ENCODE results near the gene RBFOX2.
A peak's percentile ranks its signal among the peaks of the same experiment; 100 is the strongest.
"Not testable (repeated sequence)": the region's sequence is repeated elsewhere in the genome, so short reads cannot be mapped to it uniquely, and the experiment has no call there.

The RBFOX2 gene, protein sequence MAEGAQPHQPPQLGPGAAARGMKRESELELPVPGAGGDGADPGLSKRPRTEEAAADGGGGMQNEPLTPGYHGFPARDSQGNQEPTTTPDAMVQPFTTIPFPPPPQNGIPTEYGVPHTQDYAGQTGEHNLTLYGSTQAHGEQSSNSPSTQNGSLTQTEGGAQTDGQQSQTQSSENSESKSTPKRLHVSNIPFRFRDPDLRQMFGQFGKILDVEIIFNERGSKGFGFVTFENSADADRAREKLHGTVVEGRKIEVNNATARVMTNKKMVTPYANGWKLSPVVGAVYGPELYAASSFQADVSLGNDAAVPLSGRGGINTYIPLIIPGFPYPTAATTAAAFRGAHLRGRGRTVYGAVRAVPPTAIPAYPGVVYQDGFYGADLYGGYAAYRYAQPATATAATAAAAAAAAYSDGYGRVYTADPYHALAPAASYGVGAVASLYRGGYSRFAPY

GRCh38 chr22:36028646-36029405 lies at the start of gene RBFOX2:
Gene RBFOX2, minus strand, starts transcription at chr22:36028824. Its CDS starts 399 bp downstream, at chr22:36028425.
- peak; percentile 97 for DNase-seq

GRCh38 chr22:36077271-36077670 lies 48.6 kb upstream of the RBFOX2 start:
- peak; percentile 59 for DNase-seq

GRCh38 chr22:36075724-36076123 lies 47.1 kb upstream of the RBFOX2 start:
- no peak for DNase-seq

- no peak for DNase-seq
Measured at GRCh38 chr22:36075230-36075629, 46.6 kb upstream of the RBFOX2 start.

GRCh38 chr22:36073476-36073875 lies 44.9 kb upstream of the RBFOX2 start:
- peak; percentile 36 for DNase-seq

DNA sequence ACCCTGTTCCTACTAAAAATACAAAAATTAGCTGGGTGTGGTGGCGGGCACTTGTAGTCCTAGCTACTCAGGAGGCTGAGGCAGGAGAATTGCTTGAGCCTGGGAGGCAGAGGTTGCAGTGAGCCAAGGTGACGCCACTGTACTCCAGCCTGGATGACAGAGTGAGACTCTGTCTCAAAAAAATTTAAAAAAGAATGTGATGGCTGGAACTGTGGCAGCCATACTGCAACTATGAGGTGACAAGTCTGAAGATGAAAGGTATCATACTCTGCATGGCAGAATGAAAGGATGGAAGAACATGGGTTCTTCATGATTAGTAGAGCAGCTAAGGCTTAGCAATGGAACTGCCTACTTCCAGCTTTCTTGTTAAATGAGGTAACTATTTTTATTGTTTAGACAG lies 42.0 kb upstream of the RBFOX2 start:
- not testable (repeated sequence) for DNase-seq

GRCh38 chr22:36069368-36069767 lies 40.7 kb upstream of the RBFOX2 start:
- no peak for DNase-seq

DNA sequence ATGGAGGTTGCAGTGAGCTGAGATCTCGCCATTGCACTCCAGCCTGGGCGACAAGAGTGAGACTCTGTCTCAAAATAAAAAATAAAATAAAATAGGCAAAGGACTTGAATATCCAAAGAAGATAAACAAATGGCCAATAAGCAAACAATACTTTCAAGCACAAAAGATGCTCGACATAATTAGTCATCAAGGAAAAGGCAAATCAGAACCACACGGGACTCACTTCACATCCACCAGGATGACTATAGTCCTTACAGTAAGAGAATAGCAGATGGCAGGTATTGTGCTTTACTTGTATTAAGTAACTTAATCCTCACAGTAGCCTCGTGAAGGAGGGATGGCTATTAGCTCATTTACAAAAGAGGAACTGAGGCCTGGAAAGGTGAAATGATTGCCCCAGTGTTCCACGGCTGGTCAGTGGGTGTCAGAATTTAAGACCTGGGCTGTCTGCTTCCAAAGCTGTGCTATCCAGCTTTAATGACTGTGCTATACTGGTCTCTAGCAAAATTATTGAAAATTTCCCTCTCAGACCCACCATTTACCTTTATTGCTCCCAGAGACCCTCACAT lies 40.2 kb upstream of the RBFOX2 start:
- DNase-seq, result no peak

DNA sequence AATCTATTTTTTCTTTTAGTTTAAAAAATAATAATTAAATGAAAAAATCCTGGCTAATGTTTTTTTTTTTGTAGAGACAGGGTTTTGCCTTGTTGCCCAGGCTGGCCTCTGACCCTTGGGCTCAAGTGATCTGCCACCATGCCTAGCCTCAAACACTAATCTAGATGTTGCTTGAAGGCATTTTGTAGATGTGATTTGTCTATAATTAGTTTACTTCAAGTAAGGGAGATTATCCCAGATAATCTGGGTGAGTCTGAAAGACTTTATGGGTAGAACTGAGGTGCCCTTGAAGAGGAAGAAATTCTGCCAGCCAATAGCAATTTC lies 38.6 kb upstream of the RBFOX2 start:
- DNase-seq, result no peak

DNA sequence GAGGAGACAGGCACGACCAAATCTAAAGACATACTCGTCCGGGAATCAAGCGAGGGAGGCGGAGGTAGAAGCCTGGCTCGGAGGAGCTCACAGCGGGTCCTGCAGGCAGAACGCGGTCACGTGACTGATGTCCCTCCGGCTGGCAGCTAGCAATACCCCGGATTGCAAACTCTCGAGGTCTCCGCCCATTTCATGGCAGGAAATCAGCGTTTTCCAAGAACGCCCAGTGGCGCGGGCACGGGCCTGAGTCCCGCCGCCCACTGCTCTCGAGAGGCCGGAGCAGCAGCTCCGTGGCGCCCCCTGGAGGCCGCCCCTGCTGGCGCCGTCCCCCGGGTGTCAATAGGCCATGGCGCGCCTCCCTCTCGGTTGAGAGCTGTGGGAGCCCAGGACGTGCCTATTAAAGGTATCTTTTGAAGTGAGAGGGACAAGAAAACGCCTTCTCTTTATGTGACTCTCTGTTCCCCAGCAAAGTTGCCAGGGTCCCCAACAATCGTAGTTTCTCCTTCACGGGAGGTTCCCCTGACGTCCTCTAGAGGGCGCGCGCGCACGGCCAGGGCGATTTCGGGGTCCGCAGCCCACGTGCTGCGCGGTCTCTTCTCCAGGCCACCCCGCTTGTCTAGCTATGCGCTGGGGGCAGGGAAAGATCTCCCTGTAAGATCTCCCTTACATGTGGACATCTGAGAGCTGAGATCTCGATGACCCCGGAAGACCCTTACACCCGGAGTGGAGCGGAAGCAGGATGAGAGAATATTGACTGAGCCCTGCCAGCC lies 37.3 kb upstream of the RBFOX2 start:
- DNase-seq, result peak; percentile 98

GRCh38 chr22:36065462-36065774 lies 36.8 kb upstream of the RBFOX2 start:
- no peak for DNase-seq

GRCh38 chr22:36064358-36064757 lies 35.7 kb upstream of the RBFOX2 start:
- DNase-seq, result no peak

DNA sequence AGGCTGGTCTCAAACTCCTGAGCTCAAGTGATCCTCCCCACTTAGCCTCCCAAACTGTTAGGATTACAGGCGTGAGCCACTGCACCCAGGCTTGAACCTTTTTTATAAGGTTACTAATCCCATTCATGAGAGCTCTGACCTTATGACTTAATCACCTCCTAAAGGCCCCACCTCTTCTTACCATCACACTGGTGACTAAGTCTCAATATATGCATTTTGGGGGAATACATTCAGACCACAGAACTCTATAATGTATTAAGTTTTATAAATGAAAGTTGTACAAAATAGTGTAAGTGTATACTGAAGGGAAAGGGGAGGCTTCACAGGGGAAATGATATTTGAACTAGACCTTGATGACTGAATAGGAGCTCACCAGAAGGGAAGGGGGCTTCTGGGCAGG lies 28.4 kb upstream of the RBFOX2 start:
- peak; percentile 69 for DNase-seq

- no peak for DNase-seq
Measured at GRCh38 chr22:36055376-36056295, 27.0 kb upstream of the RBFOX2 start.

DNA sequence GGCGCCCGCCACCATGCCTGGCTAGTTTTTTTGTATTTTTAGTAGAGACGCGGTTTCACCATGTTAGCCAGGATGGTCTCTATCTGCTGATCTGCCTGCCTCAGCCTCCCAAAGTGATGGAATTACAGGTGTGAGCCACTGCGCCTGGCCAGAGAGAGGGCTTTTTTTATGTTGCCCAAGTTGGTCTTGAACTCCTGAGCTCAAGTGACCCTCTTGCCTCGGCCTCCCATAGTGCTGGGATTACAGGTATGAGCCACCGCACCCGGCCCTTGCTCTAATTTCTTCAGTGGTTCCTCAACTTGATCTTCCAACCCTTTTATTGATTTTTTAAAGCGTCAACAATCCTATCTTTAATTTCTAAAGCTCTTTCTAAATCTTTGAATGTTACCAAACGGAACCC lies 25.8 kb upstream of the RBFOX2 start:
- DNase-seq, result not testable (repeated sequence)

GRCh38 chr22:36053242-36054147 lies 24.9 kb upstream of the RBFOX2 start:
- DNase-seq, result no peak

GRCh38 chr22:36052505-36052941 lies 23.9 kb upstream of the RBFOX2 start:
- DNase-seq, result peak; percentile 79

DNA sequence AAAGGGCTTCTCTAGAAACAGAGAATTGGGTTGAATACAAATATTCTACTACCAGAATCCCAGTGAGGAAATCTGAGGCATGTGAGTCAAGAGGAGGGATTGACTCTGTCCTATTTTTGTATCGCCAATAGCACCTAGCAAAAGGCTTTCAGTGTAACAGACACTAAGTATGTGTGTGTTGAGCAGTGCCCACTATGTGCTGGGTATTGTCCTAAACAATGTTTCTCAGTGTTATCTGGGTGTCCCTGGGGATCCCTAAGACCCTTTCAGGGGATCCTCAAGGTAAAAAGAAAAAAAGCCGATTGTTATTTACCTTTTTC lies 21.0 kb upstream of the RBFOX2 start:
- no peak for DNase-seq

DNA sequence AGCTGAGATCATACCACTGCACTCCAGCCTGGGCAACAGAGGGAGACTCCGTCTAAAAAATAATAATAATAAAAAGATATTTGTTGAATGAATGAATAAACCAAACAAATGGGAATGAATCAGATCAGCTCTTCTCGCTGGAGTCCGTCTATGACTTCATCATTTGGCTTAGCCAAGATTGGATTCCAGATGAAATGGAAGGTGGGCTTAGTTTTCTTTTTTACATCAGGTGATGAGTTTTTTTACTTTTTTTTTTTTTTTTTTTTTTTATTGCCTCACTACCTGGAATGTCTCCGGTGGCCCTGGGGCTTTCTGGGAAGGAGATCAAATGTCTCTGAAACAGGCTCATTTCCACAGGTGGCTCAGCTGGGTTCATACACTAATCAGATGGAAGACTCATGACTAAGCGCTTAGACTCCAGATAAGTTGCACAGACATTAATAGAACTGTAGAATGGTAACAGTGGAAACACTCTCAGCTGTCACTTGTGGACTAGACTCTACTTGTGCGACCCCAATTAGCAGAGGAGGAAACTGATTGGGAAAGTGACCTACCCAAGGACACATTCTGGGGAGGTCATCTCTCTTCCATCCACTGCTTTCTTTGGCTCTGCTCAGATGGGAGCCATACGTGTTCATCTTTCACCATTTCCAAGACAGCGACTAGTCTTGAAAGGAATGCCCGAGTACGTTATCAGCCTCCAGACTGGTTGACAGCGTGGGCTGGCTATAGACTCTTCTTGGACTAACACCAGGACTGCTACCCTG lies 20.5 kb upstream of the RBFOX2 start:
- DNase-seq, result peak; percentile 31

DNA sequence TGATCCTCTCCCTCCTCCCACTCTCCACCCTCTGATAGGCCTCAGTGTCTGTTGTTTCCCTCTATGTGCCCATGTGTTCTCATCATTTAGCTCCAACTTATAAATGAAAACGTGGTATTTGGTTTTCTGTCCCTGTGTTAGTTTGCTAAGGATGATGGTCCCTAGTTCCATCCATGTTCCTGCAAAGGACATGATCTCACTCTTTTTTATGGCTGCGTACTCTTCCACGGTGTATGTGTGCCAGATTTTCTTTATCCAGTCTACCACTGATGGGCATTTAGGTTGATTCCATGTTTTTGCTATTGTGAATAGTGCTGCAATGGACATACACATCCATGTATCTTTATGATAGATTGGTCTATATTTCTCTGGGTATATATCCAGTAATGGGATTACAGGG lies 15.9 kb upstream of the RBFOX2 start:
- DNase-seq, result not testable (repeated sequence)

All from EL (cell line).